NT2/D1 (cell line): ENCODE data around the gene MRO.

Experiments
- DNase-seq: peaks from one replicate; pipeline ENCODE4 v3.0.0-alpha.2; 2011; ENCODE audit warnings: low read depth, low spot score
- H3K27me3 ChIP-seq: 2 replicates; pipeline ENCODE4 v1.6.0; 2011; ENCODE audit warnings: mild to moderate bottlenecking; ENCODE audit not compliant: insufficient read length, insufficient read depth
- H3K36me3 ChIP-seq: 2 replicates; pipeline ENCODE4 v1.6.1; 2011; ENCODE audit warnings: mild to moderate bottlenecking, low read length, mixed read lengths; ENCODE audit not compliant: insufficient read depth, insufficient read length
- H3K4me1 ChIP-seq: 2 replicates; pipeline ENCODE4 v1.5.1; 2011; ENCODE audit not compliant: insufficient read depth, insufficient read length
- H3K4me3 ChIP-seq: 2 replicates; pipeline ENCODE4 v1.5.1; 2011; ENCODE audit warnings: low read depth; ENCODE audit not compliant: insufficient read length
- H3K9ac ChIP-seq: 2 replicates; pipeline ENCODE4 v1.6.0; 2011; ENCODE audit warnings: low read depth; ENCODE audit not compliant: insufficient read length
- H3K9me3 ChIP-seq: 2 replicates; pipeline ENCODE4 v1.5.1; 2011; ENCODE audit warnings: mild to moderate bottlenecking, low read length; ENCODE audit not compliant: insufficient read depth
- SUZ12 ChIP-seq: IDR thresholded peaks from 2 replicates; pipeline ENCODE4 v1.6.1; 2011; ENCODE audit not compliant: insufficient read length, insufficient read depth; ENCODE audit errors: extremely low read depth
- YY1 ChIP-seq: IDR thresholded peaks from 2 replicates; pipeline ENCODE4 v1.6.1; 2011; ENCODE audit not compliant: insufficient read length, insufficient read depth
- ZNF274 ChIP-seq: IDR thresholded peaks from 2 replicates; pipeline ENCODE4 v1.6.1; 2011; ENCODE audit warnings: mild to moderate bottlenecking, low read depth, low read length

The MRO gene

DNA sequence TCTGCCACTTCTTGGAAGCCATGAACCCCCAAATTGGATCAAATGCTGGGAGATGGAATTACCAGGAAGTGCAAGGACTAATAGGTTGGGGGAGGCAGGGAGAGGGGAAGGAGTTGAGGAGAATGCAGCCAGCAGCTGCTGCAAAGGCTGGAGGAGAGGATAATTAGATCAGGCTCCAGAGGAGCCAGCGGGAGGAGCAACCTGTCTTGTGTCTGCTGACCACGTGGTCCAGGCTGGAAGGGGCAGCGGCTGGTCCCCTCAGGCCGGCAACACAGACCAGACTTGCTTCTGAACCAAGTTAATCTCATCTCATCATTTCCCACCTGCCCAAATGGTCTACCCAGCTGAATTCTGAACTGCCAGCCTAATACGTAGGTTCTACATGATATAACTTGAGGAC is 68.3 kb downstream of the MRO start:
- Histone ChIP-seq H3K9ac (no peak overlapping the region), H3K36me3 (no peaks in the 10 kb centered on the region), H3K4me3 (no peak overlapping the region), H3K4me1 (peaks cover 7% of the 10 kb centered on the region), H3K27me3 (no peaks in the 10 kb centered on the region), H3K9me3 (peaks cover 20% of the 10 kb centered on the region; the same call in 1 of the 2 replicates)
- DNase-seq: no peak
- TF ChIP-seq SUZ12: no peak
- TF ChIP-seq ZNF274: no peak
- TF ChIP-seq YY1: no peak

DNA sequence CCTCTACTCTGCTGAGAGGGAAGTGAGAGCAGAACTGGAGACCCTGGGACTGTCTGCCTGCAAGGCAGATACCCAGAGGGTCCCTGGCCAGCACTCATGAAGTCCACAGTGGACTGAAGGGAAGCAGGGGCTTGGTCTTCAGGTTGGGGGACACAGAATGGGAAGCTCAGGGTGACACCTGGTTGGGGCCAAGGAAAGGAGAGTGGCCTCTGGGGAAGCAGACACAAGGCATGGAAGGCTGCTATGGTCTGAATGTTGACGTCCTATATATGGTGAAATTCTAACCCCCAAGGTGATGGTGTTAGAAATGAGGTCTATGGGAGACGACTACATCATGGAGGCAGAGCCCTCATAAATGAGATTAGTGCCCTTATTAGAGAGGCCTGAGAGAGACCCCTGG is 69.3 kb downstream of the MRO start:
- DNase-seq: no peak
- Histone ChIP-seq H3K36me3 (no peaks in the 10 kb centered on the region), H3K27me3 (no peaks in the 10 kb centered on the region), H3K4me1 (peaks cover 7% of the 10 kb centered on the region), H3K9ac (peak overlapping the region; percentile 61), H3K9me3 (peaks cover 14% of the 10 kb centered on the region; the same call in 1 of the 2 replicates), H3K4me3 (no peak overlapping the region)
- TF ChIP-seq ZNF274 (no peak), YY1 (no peak), SUZ12 (no peak)

DNA sequence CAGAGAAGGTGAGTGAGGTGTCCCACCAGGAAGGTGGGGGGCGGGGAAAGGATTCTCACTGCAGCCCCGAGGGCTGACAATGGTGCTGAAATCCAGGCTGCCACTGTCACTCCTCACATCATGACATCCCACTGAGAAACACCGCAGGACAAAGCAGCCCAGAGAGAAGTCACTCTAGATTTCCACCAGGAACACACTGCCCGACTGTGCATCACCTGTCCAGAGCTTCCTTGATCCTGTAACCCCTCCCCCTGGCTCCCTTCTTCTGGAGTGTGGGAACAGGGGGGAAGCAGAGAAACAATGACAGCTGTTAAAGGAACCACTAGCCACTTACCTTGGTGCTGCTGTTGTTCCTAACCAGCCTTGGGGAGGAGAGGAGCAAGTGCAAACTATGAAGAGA is 69.9 kb downstream of the MRO start:
- Histone ChIP-seq H3K36me3 (no peaks in the 10 kb centered on the region), H3K9me3 (peaks cover 14% of the 10 kb centered on the region; the same call in 1 of the 2 replicates), H3K4me3 (no peak overlapping the region), H3K9ac (peak overlapping the region; percentile 61), H3K4me1 (peaks cover 7% of the 10 kb centered on the region), H3K27me3 (no peaks in the 10 kb centered on the region)
- TF ChIP-seq ZNF274 (no peak), SUZ12 (no peak), YY1 (no peak)
- no peak for DNase-seq

DNA sequence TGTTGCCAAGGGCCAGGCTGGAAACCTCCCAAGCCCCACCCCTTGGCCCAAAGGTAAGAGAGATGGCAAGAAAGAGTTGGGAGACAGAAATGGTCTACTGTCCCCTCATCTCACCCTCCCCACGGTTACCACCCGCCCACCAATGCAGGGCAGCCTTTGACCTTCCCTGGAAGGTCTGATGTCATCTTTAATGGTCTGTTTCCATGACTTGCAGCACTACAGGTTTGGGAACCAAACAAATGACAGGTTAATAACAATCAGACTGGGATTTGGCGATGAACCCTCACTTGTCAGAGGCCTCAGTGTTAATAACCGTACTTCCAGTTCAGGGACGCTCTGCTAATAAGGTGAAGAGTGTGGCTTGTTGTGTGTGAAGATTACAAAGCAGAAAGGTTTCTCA is 70.4 kb downstream of the MRO start:
- Histone ChIP-seq H3K9ac (no peak overlapping the region), H3K9me3 (peaks cover 14% of the 10 kb centered on the region; the same call in 1 of the 2 replicates), H3K4me3 (no peak overlapping the region), H3K27me3 (no peaks in the 10 kb centered on the region), H3K4me1 (peaks cover 7% of the 10 kb centered on the region), H3K36me3 (no peaks in the 10 kb centered on the region)
- TF ChIP-seq YY1 (no peak), ZNF274 (no peak), SUZ12 (no peak)
- DNase-seq: no peak

DNA sequence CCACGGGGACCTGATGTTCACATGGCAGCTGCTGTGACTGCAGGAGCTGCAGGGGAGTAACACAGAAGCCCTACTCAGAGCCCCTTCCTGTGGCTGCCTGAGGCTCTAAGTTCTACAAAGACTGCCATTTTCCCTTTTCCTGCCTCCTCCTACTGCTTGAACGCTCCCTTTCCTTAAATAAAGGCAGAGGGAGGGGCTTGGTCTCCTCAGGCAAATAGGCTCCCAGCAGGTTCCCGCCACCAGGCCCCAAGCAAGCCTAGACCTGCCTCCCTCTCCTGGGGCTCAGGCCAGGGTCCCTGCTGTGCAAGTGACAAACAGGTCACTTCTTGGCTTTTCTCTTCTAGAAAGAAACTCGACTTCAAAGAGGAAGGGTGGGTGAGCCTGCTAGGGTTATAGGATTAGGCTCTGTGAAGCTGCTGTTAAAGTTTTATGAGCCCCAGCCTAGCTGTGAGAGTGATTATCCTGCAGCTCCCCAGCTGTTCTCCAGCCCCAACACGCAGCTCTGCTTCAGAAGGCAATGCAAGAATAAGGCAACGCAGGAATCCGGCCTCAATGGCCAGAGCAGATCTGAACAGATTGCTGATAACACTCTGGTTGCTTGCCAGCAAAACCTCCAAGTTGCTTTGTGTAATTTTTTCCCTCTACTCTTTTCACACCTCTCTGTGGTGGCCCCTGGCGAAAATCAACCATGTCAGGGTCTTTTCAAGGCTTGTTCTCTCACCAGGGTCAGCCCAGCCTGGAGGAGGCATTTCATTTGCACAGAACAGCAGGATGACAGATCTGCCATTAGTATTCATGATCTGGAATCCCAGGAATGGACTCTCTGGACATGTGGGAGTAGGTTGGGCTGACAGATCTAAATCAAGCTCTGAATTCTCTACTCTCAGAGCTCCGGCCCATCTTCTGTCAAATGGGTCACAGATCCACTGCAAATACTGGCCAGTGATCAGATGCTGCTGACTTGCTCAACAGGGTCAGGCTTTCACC is 71.3 kb downstream of the MRO start:
- Histone ChIP-seq H3K4me1 (peaks cover 7% of the 10 kb centered on the region), H3K9ac (peak overlapping the region; percentile 44), H3K36me3 (no peaks in the 10 kb centered on the region), H3K4me3 (no peak overlapping the region), H3K27me3 (no peaks in the 10 kb centered on the region), H3K9me3 (peaks cover 14% of the 10 kb centered on the region; the same call in 1 of the 2 replicates)
- TF ChIP-seq SUZ12: no peak
- TF ChIP-seq YY1: peak; percentile 43
- DNase-seq: peak; percentile 73

DNA sequence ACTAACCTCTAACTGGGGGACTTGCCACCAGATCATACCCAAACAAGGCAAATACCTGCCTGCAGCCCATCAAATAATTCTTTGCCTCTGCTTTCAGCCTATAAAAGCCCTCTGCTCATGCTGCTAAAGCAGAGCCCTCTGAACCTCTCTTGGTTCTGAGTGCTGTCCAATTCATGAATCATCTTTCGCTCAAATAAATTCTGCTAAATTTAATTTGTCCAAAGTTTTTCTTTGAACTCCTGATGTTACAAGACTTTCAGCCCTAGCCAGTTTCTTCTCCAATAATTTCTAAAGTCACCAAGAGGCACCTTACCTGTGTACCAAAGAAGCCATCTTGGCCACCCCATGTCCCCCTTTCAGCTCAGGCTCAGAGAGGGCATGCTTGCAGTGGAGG is 72.0 kb downstream of the MRO start:
- no peak overlapping the region for H3K4me3 ChIP-seq

DNA sequence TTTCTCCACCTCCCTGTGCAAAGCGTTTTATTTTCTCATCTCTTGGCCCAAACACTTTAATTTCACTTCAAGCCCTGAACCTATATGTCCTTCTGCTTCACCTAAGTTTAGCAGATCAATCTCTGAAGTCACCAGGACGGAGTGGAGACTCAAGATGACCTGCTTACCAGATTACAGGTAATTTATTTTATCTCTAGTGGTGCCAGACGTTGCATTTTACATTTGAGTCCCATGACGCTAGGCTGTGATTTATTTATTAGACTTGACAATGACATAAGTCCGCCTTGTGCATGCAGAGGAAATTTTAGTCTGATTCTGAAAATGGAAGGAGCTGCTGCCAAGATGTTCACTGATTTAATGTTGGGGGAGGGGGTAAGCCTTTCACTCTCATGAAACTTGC is 73.9 kb downstream of the MRO start:
- H3K9me3 ChIP-seq: peaks cover 14% of the 10 kb centered on the region; the same call in 1 of the 2 replicates

More for the DNA sequence above, 72.0 kb downstream of the MRO start:
- Histone ChIP-seq H3K36me3 (no peaks in the 10 kb centered on the region), H3K4me1 (peaks cover 7% of the 10 kb centered on the region), H3K9me3 (peaks cover 14% of the 10 kb centered on the region; the same call in 1 of the 2 replicates), H3K27me3 (no peaks in the 10 kb centered on the region), H3K9ac (peak overlapping the region; percentile 44)
- DNase-seq: no peak
- TF ChIP-seq SUZ12: no peak

More for the DNA sequence above, 73.9 kb downstream of the MRO start:
- Histone ChIP-seq H3K4me1 (peaks cover 9% of the 10 kb centered on the region), H3K36me3 (no peaks in the 10 kb centered on the region), H3K4me3 (no peak overlapping the region), H3K27me3 (no peaks in the 10 kb centered on the region), H3K9ac (no peak overlapping the region)
- no peak for TF ChIP-seq YY1
- no peak for TF ChIP-seq ZNF274
- TF ChIP-seq SUZ12: no peak
- no peak for DNase-seq
